GM12878 (cell line): ENCODE results near the gene ARHGEF7. TPM values are rescaled to one million over a fixed set of nuclear protein-coding genes. Genes with fewer than 3 reads are reported as not detected.

Source experiments
- ATF3 ChIP-seq: IDR thresholded peaks from 2 replicates; pipeline ENCODE4 v1.6.1; 2011; ENCODE audit warnings: low read depth, mild to moderate bottlenecking, low read length, moderate library complexity, borderline replicate concordance; ENCODE audit errors: extremely low read depth
- CREB1 ChIP-seq: IDR thresholded peaks from 2 replicates; pipeline ENCODE4 v1.6.1; 2012; ENCODE audit warnings: low read depth, mild to moderate bottlenecking, inconsistent platforms
- ELK1 ChIP-seq: IDR thresholded peaks from 2 replicates; pipeline ENCODE4 v1.6.1; 2012; ENCODE audit warnings: low read depth, low read length, improper control_type of control experiment
- HDAC2 ChIP-seq: fragments of 200-600 bp; sonication (generic); IDR thresholded peaks from 2 replicates; pipeline ENCODE4 v1.6.1; 2017
- IKZF2 ChIP-seq, 2 experiments: fragments of 450-650 bp; IDR thresholded peaks; 2 replicates each; pipeline ENCODE4 v1.6.1; 2017; ENCODE audit warnings: mild to moderate bottlenecking in 2 of 2, moderate library complexity in 2 of 2
- SUPT20H ChIP-seq: IDR thresholded peaks from 2 replicates; pipeline ENCODE4 v1.6.1; 2011; ENCODE audit warnings: low read depth, mild to moderate bottlenecking, low read length, moderate library complexity, borderline replicate concordance; ENCODE audit not compliant: control insufficient read depth
- ZNF687 ChIP-seq: fragments of 450-650 bp; IDR thresholded peaks from 2 replicates; pipeline ENCODE4 v1.6.1; 2017; ENCODE audit warnings: mild to moderate bottlenecking, moderate library complexity
- ZZZ3 ChIP-seq: IDR thresholded peaks from 2 replicates; pipeline ENCODE4 v1.6.1; 2011; ENCODE audit warnings: low read depth; ENCODE audit not compliant: control insufficient read depth, insufficient read length
- polyA plus RNA-seq, 11 experiments: library from polyadenylated mRNA; depleted of rRNA in 4 of 11; unstranded in 6 of 11; stranded (reverse) in 5 of 11; fragments of >200 nt; fragmentation: Nextera tagmentation in 4 of 11; fragmentation: Illumina TruSeq in 1 of 11; extraction: Ambion mirVana in 4 of 11; extraction: Trizol in 1 of 11; gene quantifications; 1 replicate in 1 of 11; 2 replicates in 10 of 11; pipeline versions ENCODE4 v1.2.1 to v1.2.3, GENCODE V29; 2011 to 2016; ENCODE audit warnings: inconsistent platforms in 2 of 11, missing spikeins in 2 of 11, low read depth in 1 of 11
- total RNA-seq, 4 experiments: library from RNA; depleted of rRNA in 3 of 4; stranded (reverse); fragments of >200 nt in 3 of 4; fragmentation: Illumina TruSeq in 1 of 4; extraction: Trizol in 1 of 4; gene quantifications; 2 replicates each; pipeline versions ENCODE4 v1.2.1 to v1.2.3, GENCODE V29; 2013 to 2021

The ARHGEF7 gene
- total and polyA plus RNA-seq, 10 of the 15 experiments (the other 5 are each of a cell fraction or from before 2014, with no cell fraction given), result 4.7 to 65.5 (median 36.6) TPM

GRCh38 chr13:111280226-111280625 is 165.1 kb downstream of the ARHGEF7 start (continued):
- no peak for TF ChIP-seq ZZZ3
- TF ChIP-seq CREB1, result no peak
- no peak for TF ChIP-seq HDAC2
- no peak for TF ChIP-seq ATF3
- no peak for TF ChIP-seq IKZF2 (IDR thresholded peaks at IDR 0.05)
- no peak for TF ChIP-seq SUPT20H
- TF ChIP-seq ELK1, result no peak
- TF ChIP-seq ZNF687, result no peak
- TF ChIP-seq, all 136 proteins: peak for 0
